Stimulated activated naive CD8-positive, alpha-beta T cell treated with anti-CD3 and anti-CD28 coated beads, Interleukin-15, amount 100 ng/mL, for 72 hours (primary cell): Measurements from ENCODE around the gene ANAPC2.
"Not testable (repeated sequence)": the region's sequence is repeated elsewhere in the genome, so short reads cannot be mapped to it uniquely, and the experiment has no call there.

Source experiments
- ATAC-seq: fragments of 150-1000 bp; cut with Tn5 transposase; 2 replicates; pipeline ENCODE4 v1.10.0; 2021; ENCODE audit warnings: mild to moderate bottlenecking, moderate library complexity
- DNase-seq, 2 donors: peaks; one replicate each; pipeline ENCODE4 v3.0.0; 2021 to 2022
- H3K27ac Mint-ChIP-seq, 2 donors: one replicate each; pipeline ENCODE4 v1.8.0; 2022; ENCODE audit warnings: mild to moderate bottlenecking in 2 of 2, mixed read lengths in 2 of 2, moderate library complexity in 2 of 2
- H3K27me3 Mint-ChIP-seq: one replicate; pipeline ENCODE4 v1.8.0; 2022; ENCODE audit warnings: mixed read lengths
- H3K4me1 Mint-ChIP-seq: one replicate; pipeline ENCODE4 v1.8.0; 2022; ENCODE audit warnings: mild to moderate bottlenecking, mixed read lengths
- H3K4me3 Mint-ChIP-seq, 2 donors: one replicate each; pipeline ENCODE4 v1.8.0; 2022; ENCODE audit warnings: mild to moderate bottlenecking in 2 of 2, mixed read lengths in 2 of 2, moderate library complexity in 1 of 2
- H3K9me3 Mint-ChIP-seq, 2 donors: one replicate each; pipeline ENCODE4 v1.8.0; 2022; ENCODE audit warnings: mixed read lengths in 2 of 2

Gene ANAPC2

GRCh38 chr9:137145731-137146526, 42.4 kb downstream of the ANAPC2 start:
- H3K4me1 Mint-ChIP-seq: peaks cover 10% of the 10 kb centered on the region
- DNase-seq (no peak), ATAC-seq (peak; percentile 5)
- H3K27ac Mint-ChIP-seq: no peak overlapping the region
- H3K4me3 Mint-ChIP-seq: no peak overlapping the region
- H3K27me3 Mint-ChIP-seq: peaks cover 69% of the 10 kb centered on the region
- no peaks in the 10 kb centered on the region for H3K9me3 Mint-ChIP-seq

- H3K4me3 Mint-ChIP-seq: no peak overlapping the region
- peaks cover 89% of the 10 kb centered on the region for H3K27me3 Mint-ChIP-seq
- no peak for ATAC-seq
- no peaks in the 10 kb centered on the region for H3K9me3 Mint-ChIP-seq
- no peak for DNase-seq
- H3K4me1 Mint-ChIP-seq: peaks cover 4% of the 10 kb centered on the region
- no peak overlapping the region for H3K27ac Mint-ChIP-seq
These were observed 44.9 kb downstream of the ANAPC2 start for GRCh38 chr9:137143459-137143858.

GRCh38 chr9:137141976-137142936, 46.1 kb downstream of the ANAPC2 start:
- DNase-seq (no peak), ATAC-seq (no peak)
- Mint-ChIP-seq H3K4me3 (no peak overlapping the region), H3K4me1 (peaks cover 13% of the 10 kb centered on the region), H3K27me3 (peaks cover 91% of the 10 kb centered on the region), H3K9me3 (no peaks in the 10 kb centered on the region), H3K27ac (no peak overlapping the region)

GRCh38 chr9:137141050-137141810, 47.1 kb downstream of the ANAPC2 start:
- no peak overlapping the region for H3K27ac Mint-ChIP-seq
- ATAC-seq: no peak
- H3K27me3 Mint-ChIP-seq: peaks cover 91% of the 10 kb centered on the region
- H3K9me3 Mint-ChIP-seq: no peaks in the 10 kb centered on the region
- H3K4me1 Mint-ChIP-seq: peaks cover 13% of the 10 kb centered on the region
- no peak for DNase-seq
- no peak overlapping the region for H3K4me3 Mint-ChIP-seq

GRCh38 chr9:137140151-137141012, 48.0 kb downstream of the ANAPC2 start:
- no peak overlapping the region for H3K4me3 Mint-ChIP-seq
- peaks cover 13% of the 10 kb centered on the region for H3K4me1 Mint-ChIP-seq
- ATAC-seq: no peak
- H3K27ac Mint-ChIP-seq: no peak overlapping the region
- H3K9me3 Mint-ChIP-seq: no peaks in the 10 kb centered on the region
- H3K27me3 Mint-ChIP-seq: peaks cover 92% of the 10 kb centered on the region
- no peak for DNase-seq

GRCh38 chr9:137139468-137140150, 48.8 kb downstream of the ANAPC2 start:
- Mint-ChIP-seq H3K4me1 (peaks cover 13% of the 10 kb centered on the region), H3K4me3 (no peak overlapping the region), H3K27me3 (peaks cover 97% of the 10 kb centered on the region), H3K27ac (no peak overlapping the region), H3K9me3 (no peaks in the 10 kb centered on the region)
- ATAC-seq: no peak
- no peak for DNase-seq

- peak within 1 kb of the TSS in 1 of 2 donors; percentile 25 for H3K4me3 Mint-ChIP-seq
- H3K27ac Mint-ChIP-seq: no peak within 1 kb of the TSS
- H3K9me3 Mint-ChIP-seq: no peaks in the 10 kb centered on the region
- H3K27me3 Mint-ChIP-seq: peaks cover 92% of the 10 kb centered on the region
- no peak for DNase-seq
- peaks cover 13% of the 10 kb centered on the region for H3K4me1 Mint-ChIP-seq
- ATAC-seq: peak; percentile 34
These were observed 49.5 kb downstream of the ANAPC2 start, which contains the start of gene GRIN1 for GRCh38 chr9:137138722-137139467. GRIN1 (plus strand) TSS chr9:137139154; CDS start chr9:137139487, 333 bp downstream.

- Mint-ChIP-seq H3K9me3 (no peaks in the 10 kb centered on the region), H3K4me1 (peaks cover 13% of the 10 kb centered on the region), H3K27ac (no peak overlapping the region), H3K27me3 (peaks cover 89% of the 10 kb centered on the region), H3K4me3 (peak overlapping the region in 1 of 2 donors; percentile 25)
- peak in 1 of 2 donors; percentile 17 for DNase-seq
- no peak for ATAC-seq
These were observed 50.2 kb downstream of the ANAPC2 start for GRCh38 chr9:137138058-137138721.

GRCh38 chr9:137136881-137137607, 51.3 kb downstream of the ANAPC2 start:
- ATAC-seq: no peak
- peaks cover 86% of the 10 kb centered on the region for H3K27me3 Mint-ChIP-seq
- no peak for DNase-seq
- H3K27ac Mint-ChIP-seq: no peak overlapping the region
- H3K9me3 Mint-ChIP-seq: no peaks in the 10 kb centered on the region
- no peak overlapping the region for H3K4me3 Mint-ChIP-seq
- H3K4me1 Mint-ChIP-seq: peaks cover 13% of the 10 kb centered on the region

GRCh38 chr9:137136261-137136880, 52.0 kb downstream of the ANAPC2 start:
- Mint-ChIP-seq H3K4me1 (peaks cover 13% of the 10 kb centered on the region), H3K9me3 (no peaks in the 10 kb centered on the region), H3K27me3 (peaks cover 80% of the 10 kb centered on the region), H3K27ac (no peak overlapping the region), H3K4me3 (no peak overlapping the region)
- no peak for DNase-seq
- ATAC-seq: no peak

GRCh38 chr9:137135154-137135553, 53.2 kb downstream of the ANAPC2 start:
- not testable (repeated sequence) for ATAC-seq, H3K27ac Mint-ChIP-seq, H3K9me3 Mint-ChIP-seq, DNase-seq, H3K4me3 Mint-ChIP-seq
- Mint-ChIP-seq H3K27me3 (peaks cover 68% of the 10 kb centered on the region), H3K4me1 (peaks cover 17% of the 10 kb centered on the region)

- ATAC-seq: no peak
These were observed 54.2 kb downstream of the ANAPC2 start for GRCh38 chr9:137134191-137134590.

More at GRCh38 chr9:137134191-137134590, 54.2 kb downstream of the ANAPC2 start:
- peaks cover 58% of the 10 kb centered on the region for H3K27me3 Mint-ChIP-seq
- DNase-seq: no peak
- peaks cover 17% of the 10 kb centered on the region for H3K4me1 Mint-ChIP-seq
- no peak overlapping the region for H3K27ac Mint-ChIP-seq
- no peaks in the 10 kb centered on the region for H3K9me3 Mint-ChIP-seq
- no peak overlapping the region for H3K4me3 Mint-ChIP-seq
